Neuron (in vitro differentiated cells): Measurements from ENCODE around the gene TNIK.

ENCODE experiments used
- H2AFZ ChIP-seq: one replicate; pipeline ENCODE4 v1.6.1; 2013; ENCODE audit warnings: low read depth, mild to moderate bottlenecking, inconsistent platforms, low read length, moderate library complexity
- H3K27me3 ChIP-seq: one replicate; pipeline ENCODE4 v1.6.1; 2013; ENCODE audit warnings: low read length; ENCODE audit not compliant: insufficient read depth
- H3K36me3 ChIP-seq: one replicate; pipeline ENCODE4 v1.6.1; 2013; ENCODE audit warnings: low read length; ENCODE audit not compliant: insufficient read depth
- H3K4me1 ChIP-seq: one replicate; pipeline ENCODE4 v1.6.1; 2013; ENCODE audit warnings: low read length; ENCODE audit not compliant: insufficient read depth
- H3K4me3 ChIP-seq: 2 replicates; pipeline ENCODE4 v1.5.1; 2013; ENCODE audit warnings: mild to moderate bottlenecking, low read length, moderate library complexity
- H3K9me3 ChIP-seq: one replicate; pipeline ENCODE4 v1.6.1; 2013; ENCODE audit warnings: low read length

Gene TNIK

DNA sequence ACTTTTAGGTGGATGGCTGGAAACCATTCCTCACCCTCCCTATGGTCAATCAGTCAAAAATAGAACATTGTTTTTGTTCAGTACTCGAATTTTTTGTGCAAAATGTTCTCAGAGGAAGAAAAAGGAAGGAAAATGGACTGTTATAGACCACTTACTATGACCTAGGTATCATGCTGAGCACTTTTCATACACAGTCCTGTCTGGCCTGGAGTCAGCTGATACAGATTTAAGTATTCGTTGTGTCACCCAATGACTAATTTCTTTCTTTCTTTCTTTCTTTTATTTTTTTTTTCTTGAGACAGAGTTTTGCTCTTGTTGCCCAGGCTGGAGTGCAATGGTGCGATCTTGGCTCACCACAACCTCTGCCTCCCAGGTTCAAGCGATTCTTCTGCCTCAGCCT is 29.1 kb upstream of the TNIK start:
- Histone ChIP-seq H2AFZ (no peak overlapping the region), H3K4me3 (no peak overlapping the region), H3K9me3 (no peaks in the 10 kb centered on the region), H3K36me3 (no peaks in the 10 kb centered on the region), H3K4me1 (no peaks in the 10 kb centered on the region), H3K27me3 (no peaks in the 10 kb centered on the region)

- no peaks in the 10 kb centered on the region for H3K27me3 ChIP-seq
- no peak overlapping the region for H3K4me3 ChIP-seq
- H2AFZ ChIP-seq: no peak overlapping the region
These were observed 28.3 kb upstream of the TNIK start for GRCh38 chr3:171488479-171488878.

GRCh38 chr3:171487382-171487781 is 27.2 kb upstream of the TNIK start:
- Histone ChIP-seq H3K4me1 (no peaks in the 10 kb centered on the region), H3K27me3 (no peaks in the 10 kb centered on the region), H3K9me3 (no peaks in the 10 kb centered on the region), H3K4me3 (no peak overlapping the region), H2AFZ (no peak overlapping the region), H3K36me3 (no peaks in the 10 kb centered on the region)

More at GRCh38 chr3:171488479-171488878, 28.3 kb upstream of the TNIK start:
- Histone ChIP-seq H3K9me3 (no peaks in the 10 kb centered on the region), H3K36me3 (no peaks in the 10 kb centered on the region), H3K4me1 (no peaks in the 10 kb centered on the region)

- no peak overlapping the region for H3K4me3 ChIP-seq
- no peaks in the 10 kb centered on the region for H3K27me3 ChIP-seq
- H2AFZ ChIP-seq: no peak overlapping the region
- no peaks in the 10 kb centered on the region for H3K36me3 ChIP-seq
- H3K9me3 ChIP-seq: no peaks in the 10 kb centered on the region
- H3K4me1 ChIP-seq: no peaks in the 10 kb centered on the region
These were observed 25.1 kb upstream of the TNIK start for GRCh38 chr3:171485338-171485737.

DNA sequence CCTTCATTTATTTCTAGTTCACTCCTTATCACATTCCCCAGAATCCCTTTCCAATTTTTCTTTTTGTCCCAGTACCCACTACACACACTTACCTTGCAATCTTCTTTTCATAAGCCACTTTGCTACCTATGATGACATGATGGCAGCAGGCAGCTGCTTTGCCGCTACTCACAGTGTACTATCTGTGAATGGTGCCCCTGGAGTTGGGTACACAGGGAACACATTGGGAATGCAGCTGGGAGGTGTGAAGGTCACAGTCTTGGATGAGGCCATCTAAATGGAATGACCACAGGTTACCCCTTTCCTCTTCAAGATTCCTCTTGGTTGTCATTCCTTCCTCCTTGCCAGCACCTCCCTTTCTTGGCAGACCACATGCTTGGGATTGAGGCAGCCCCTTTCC is 20.8 kb upstream of the TNIK start:
- H3K9me3 ChIP-seq: no peaks in the 10 kb centered on the region
- no peak overlapping the region for H2AFZ ChIP-seq
- no peaks in the 10 kb centered on the region for H3K4me1 ChIP-seq
- H3K36me3 ChIP-seq: no peaks in the 10 kb centered on the region
- H3K27me3 ChIP-seq: no peaks in the 10 kb centered on the region
- no peak overlapping the region for H3K4me3 ChIP-seq

DNA sequence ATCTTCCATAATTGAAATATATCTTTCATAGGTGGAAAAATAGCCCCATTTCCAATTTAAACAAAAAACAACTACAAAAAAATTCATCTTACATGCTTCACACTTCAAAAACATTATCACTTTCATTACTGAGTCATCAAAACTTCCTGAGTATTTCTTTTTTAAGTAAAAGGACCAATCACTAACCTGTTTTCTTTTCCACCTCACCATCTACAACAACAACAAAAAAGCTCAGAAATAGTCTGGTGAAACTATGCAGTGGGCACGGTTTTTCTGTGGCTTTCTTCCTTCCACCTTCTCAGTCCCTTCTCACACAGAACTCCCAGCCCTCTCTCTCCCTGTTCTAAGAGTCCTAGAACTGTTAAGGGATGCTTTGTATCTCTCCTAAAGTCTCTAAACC is 20.3 kb upstream of the TNIK start:
- Histone ChIP-seq H2AFZ (no peak overlapping the region), H3K9me3 (no peaks in the 10 kb centered on the region), H3K36me3 (no peaks in the 10 kb centered on the region), H3K4me3 (no peak overlapping the region), H3K27me3 (no peaks in the 10 kb centered on the region), H3K4me1 (no peaks in the 10 kb centered on the region)

- Histone ChIP-seq H3K4me1 (no peaks in the 10 kb centered on the region), H2AFZ (no peak overlapping the region), H3K27me3 (no peaks in the 10 kb centered on the region), H3K36me3 (no peaks in the 10 kb centered on the region), H3K4me3 (no peak overlapping the region), H3K9me3 (no peaks in the 10 kb centered on the region)
These were observed 16.4 kb upstream of the TNIK start for GRCh38 chr3:171476532-171477102.

DNA sequence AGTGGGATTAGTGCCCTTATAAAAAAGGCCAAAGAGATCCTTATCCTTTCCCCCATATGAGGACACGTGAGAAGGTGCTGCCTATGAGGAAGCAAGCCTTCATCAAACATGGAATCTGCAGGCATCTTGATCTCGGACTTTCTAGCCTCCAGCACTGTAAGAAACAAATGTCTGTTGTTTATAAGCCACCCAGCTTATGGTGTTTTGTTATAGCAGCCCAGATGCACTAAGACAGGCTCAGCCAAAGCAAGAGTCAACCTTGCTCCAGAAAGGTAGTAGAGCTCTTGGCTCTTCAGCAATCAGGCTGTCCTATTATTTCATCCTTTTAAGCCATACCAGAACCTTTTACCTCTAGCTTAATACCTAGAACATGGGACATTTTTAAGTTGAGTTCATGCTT is 12.3 kb upstream of the TNIK start:
- Histone ChIP-seq H3K27me3 (no peaks in the 10 kb centered on the region), H3K4me1 (no peaks in the 10 kb centered on the region), H3K36me3 (no peaks in the 10 kb centered on the region), H2AFZ (no peak overlapping the region), H3K9me3 (no peaks in the 10 kb centered on the region), H3K4me3 (no peak overlapping the region)

GRCh38 chr3:171470714-171471227 is 10.6 kb upstream of the TNIK start:
- no peak overlapping the region for H3K4me3 ChIP-seq
- no peaks in the 10 kb centered on the region for H3K9me3 ChIP-seq
- H3K4me1 ChIP-seq: peaks cover 8% of the 10 kb centered on the region
- H3K27me3 ChIP-seq: no peaks in the 10 kb centered on the region
- H2AFZ ChIP-seq: no peak overlapping the region
- H3K36me3 ChIP-seq: no peaks in the 10 kb centered on the region

GRCh38 chr3:171469376-171469775 is 9.2 kb upstream of the TNIK start:
- Histone ChIP-seq H3K36me3 (no peaks in the 10 kb centered on the region), H3K9me3 (no peaks in the 10 kb centered on the region), H3K4me3 (no peak overlapping the region), H2AFZ (no peak overlapping the region), H3K27me3 (no peaks in the 10 kb centered on the region), H3K4me1 (peaks cover 8% of the 10 kb centered on the region)

- H3K9me3 ChIP-seq: no peaks in the 10 kb centered on the region
- H3K4me3 ChIP-seq: no peak overlapping the region
- peaks cover 8% of the 10 kb centered on the region for H3K4me1 ChIP-seq
- no peak overlapping the region for H2AFZ ChIP-seq
- no peaks in the 10 kb centered on the region for H3K36me3 ChIP-seq
- H3K27me3 ChIP-seq: no peaks in the 10 kb centered on the region
These were observed 8.2 kb upstream of the TNIK start for GRCh38 chr3:171468296-171468906.

DNA sequence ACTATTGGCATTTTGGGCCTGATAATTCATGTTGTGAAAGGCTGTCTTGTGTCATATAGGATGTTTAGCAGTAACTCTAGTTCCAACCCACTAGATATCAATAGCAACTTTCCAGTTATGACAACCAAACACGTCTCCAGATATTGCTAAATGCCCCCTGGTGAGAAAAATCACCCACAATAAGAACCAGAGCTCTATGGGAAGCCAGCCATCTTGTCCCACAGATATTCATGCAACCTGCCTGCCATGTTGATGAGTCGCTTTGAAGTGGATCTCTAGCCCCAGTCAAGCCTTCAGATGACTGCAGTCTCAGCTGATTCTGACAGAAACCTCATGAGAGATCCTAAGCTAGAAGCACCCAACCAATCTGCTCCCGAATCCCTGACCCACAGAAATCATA is 5.6 kb upstream of the TNIK start:
- no peaks in the 10 kb centered on the region for H3K36me3 ChIP-seq
- H3K27me3 ChIP-seq: no peaks in the 10 kb centered on the region
- no peaks in the 10 kb centered on the region for H3K9me3 ChIP-seq
- peaks cover 19% of the 10 kb centered on the region for H3K4me1 ChIP-seq
- H2AFZ ChIP-seq: no peak overlapping the region
- H3K4me3 ChIP-seq: no peak overlapping the region

- H3K4me1 ChIP-seq: peaks cover 19% of the 10 kb centered on the region
- H3K9me3 ChIP-seq: no peaks in the 10 kb centered on the region
- H2AFZ ChIP-seq: no peak overlapping the region
- H3K4me3 ChIP-seq: no peak overlapping the region
- no peaks in the 10 kb centered on the region for H3K27me3 ChIP-seq
- H3K36me3 ChIP-seq: no peaks in the 10 kb centered on the region
These were observed 4.3 kb upstream of the TNIK start for GRCh38 chr3:171464462-171464861.

GRCh38 chr3:171462224-171462623 is 2.0 kb upstream of the TNIK start:
- peak overlapping the region; percentile 4 for H2AFZ ChIP-seq
- no peaks in the 10 kb centered on the region for H3K9me3 ChIP-seq
- peaks cover 31% of the 10 kb centered on the region for H3K4me1 ChIP-seq
- peak overlapping the region; percentile 60 for H3K4me3 ChIP-seq
- H3K27me3 ChIP-seq: no peaks in the 10 kb centered on the region
- no peaks in the 10 kb centered on the region for H3K36me3 ChIP-seq
